HepG2 (cell line): ENCODE measurements around the gene OR5A2.

Source experiments
- CREB3 ChIP-seq: sonication (generic); formaldehyde crosslinking; IDR thresholded peaks from 2 replicates; pipeline ENCODE4 v1.5.0; 2020; ENCODE audit warnings: missing genetic modification reagents
- ZNF20 ChIP-seq: sonication (generic); formaldehyde crosslinking; IDR thresholded peaks from 2 replicates; pipeline ENCODE4 v1.4.0; 2020; ENCODE audit warnings: mild to moderate bottlenecking, moderate library complexity, missing genetic modification reagents
- ZNF558 ChIP-seq: sonication (generic); formaldehyde crosslinking; IDR thresholded peaks from 2 replicates; pipeline ENCODE4 v1.9.0; 2022; ENCODE audit warnings: mild to moderate bottlenecking, missing genetic modification reagents, borderline replicate concordance

- TF ChIP-seq ZNF20 (CRISPR knock-in tag) (no peak), ZNF558 (CRISPR knock-in tag) (no peak), CREB3 (no peak)
These were observed 32.0 kb downstream of the OR5A2 start for GRCh38 chr11:59394186-59394585.
